Measurements from ENCODE around the gene ADD3. TPM values are rescaled to one million over a fixed set of nuclear protein-coding genes. Genes with fewer than 3 reads are reported as not detected.

The ADD3 gene
- total RNA-seq, 1 donor from 2014 or later: 78.7 TPM

DNA sequence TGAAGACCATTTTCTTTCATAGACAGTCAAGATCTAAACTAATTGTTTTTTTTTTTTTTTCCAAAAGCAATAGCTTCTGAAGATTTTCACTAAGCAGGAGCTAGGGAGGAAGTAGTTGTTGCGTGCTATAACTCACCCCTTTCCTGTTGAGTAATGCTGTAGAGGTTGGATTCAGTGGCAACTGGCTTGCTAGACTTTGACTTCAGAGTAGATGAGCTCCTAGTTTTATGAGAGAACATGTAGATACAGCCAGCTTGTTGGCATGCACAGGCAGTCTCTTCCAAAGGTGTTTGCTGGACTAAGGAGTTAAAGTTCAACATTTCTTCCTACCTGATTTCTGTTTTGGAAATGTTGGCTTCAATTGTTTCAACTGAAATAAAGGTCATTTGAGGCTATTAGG, 133.4 kb downstream of the ADD3 start:
- no peak for FAIRE-seq
- DNase-seq (ENCODE audit: low spot score in 2 of 2): no peak

DNA sequence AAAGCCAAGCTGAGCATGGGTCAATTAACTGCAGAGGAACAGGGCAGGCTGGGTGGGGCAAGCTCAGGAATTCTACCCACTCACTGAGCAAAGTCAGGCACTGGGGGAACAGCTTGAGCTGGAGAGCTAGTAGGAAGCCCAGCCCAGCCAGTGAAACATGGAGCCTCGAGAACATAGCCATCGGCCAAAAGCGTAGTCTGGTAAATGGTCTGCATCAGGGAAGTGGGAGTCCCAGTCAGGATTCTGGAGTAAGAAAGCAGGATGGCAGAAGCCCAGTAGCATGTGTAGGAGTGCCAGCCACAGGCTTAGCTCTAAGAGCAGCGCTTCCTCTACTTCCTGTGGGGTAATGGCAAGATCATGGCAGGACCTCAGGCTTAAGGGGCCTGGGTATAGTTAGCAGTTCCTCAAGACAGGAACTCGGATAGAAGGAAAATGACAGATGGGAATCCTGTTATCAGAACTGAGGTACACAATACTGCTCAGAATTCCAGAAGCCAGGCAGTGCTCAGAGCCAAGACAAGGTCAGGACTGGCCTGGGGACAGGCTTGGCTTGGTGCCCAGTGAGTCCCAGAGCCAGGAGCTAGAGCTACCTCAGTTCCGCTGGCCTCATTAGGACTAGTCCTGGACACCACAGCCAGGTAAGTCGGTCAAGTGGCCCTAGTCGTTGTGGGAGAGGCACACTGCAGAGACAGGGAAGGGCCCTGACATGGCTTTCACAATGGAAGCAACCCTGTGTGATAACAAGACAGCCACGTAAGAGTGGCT, 134.3 kb downstream of the ADD3 start:
- FAIRE-seq (no peak), DNase-seq (ENCODE audit: low spot score in 2 of 2) (no peak)

DNA sequence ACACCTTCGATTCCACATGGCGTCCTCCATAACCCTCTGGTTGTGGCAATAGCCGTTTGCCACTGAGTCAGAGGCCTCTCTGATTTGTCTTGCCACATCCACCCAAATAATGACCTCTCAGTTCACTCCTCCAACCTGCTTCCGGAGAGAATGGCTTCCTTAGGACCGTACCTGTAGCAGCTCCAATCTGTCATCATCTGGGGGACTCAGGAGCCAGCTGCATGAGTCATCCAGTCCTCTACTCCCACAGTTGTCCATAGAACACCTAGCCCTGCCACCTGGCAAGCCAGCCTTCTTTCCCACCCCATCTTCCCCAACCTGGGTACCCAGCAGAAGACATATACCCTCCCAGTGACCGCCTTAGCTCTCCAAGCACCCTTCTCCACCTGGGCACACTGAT, 135.2 kb downstream of the ADD3 start:
- DNase-seq (ENCODE audit: low spot score in 2 of 2) (no peak), FAIRE-seq (no peak)

DNA sequence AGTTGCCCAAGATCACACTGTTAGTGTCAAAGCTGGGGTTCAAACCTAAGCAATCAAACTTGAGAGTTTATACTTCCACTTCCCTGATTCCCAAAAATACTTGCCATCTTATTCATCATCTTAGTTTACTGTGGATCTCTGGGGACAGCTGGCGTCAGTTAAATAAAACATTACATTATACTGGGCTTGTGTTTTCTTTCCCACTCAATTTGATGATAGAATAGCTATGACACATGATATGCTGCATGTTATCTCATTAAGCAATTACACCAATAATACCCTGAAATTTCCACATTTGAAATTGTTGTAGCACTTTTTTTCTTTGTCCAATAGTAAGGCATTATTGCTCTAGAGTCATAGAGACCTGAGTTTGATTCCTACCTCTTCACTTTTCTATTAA, 136.7 kb downstream of the ADD3 start:
- DNase-seq (ENCODE audit: low spot score in 2 of 2) (no peak), FAIRE-seq (no peak)

DNA sequence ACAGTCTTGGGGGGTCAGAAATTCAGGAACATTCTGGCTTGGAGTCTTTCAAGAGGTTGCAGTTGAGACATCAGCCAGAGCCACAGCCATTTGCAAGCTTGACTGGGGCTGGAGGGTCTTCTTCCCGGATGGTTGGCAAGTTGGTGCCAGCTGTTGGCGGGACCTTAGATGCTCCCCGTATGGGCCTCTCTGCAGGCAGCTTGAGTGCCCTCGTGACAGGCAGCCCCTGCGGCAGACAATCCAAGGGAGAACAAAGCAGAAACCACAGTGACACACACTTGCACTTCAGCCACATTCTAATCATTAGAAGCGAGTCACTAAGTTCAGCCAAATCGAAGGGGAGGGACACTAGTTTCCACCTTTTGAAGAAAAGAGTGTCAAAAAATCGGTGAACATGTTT, 140.2 kb downstream of the ADD3 start:
- DNase-seq (ENCODE audit: low spot score in 2 of 2) (no peak), FAIRE-seq (no peak)

DNA sequence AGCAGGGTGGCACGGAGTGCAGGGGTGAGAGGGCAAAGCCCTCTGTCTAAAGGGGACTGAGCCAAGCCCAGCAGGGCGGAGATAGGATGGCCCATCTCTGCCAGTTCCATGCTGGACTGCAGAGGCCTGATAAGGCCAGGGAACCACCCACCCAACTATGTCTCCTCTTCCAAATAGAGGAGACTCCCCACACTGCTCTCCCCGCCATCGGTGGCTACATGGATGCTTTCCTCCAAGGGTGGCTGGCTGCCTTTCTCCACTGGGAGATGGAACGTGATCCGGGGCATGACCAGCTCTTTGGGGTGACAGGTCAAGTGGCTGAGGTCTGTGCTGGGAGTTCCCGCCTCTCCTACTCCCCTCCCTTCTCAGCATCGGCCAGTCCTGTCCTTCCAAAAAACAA, 141.5 kb downstream of the ADD3 start:
- no peak for DNase-seq (ENCODE audit: low spot score in 2 of 2)
- FAIRE-seq: no peak

DNA sequence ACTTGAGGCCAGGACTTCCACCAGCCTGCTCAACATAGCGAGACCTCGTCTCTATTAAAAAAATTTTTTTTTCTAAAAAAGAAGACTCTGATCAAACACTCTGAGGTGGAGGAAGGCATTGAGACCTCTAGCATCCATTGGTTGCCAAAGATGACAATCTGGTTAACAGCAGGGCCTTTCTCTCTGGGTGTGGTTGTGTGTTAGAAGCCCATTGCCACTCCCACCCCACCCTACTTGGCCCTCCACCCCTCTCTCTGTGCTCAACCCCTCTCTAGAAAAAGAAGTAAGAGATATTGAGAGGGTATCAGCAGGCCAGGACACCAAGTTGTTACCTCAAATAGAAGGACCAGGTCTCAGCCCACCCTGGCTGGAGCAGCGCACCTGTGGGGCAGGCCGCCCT, 142.3 kb downstream of the ADD3 start:
- no peak for DNase-seq (ENCODE audit: low spot score in 2 of 2)
- no peak for FAIRE-seq

DNA sequence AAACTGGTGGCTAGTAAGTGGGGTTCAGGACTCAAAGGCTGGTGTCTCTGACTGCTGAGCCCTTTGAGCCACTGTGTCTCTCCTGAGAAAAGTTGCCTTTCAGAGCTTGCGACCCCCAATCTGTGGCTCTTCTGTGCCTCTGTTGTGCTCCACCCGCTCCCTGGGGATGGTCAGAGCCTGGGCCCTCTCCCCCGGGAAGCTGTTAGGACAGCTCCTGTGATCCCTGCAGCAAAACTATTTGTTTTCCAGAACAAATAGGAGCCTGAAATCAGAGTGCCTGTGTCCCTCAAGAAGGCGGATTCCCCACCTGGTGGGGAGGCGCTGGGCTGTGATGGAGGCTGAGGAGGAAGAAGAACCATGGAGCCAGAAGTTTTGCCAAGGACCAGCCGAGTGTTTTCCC, 143.2 kb downstream of the ADD3 start:
- FAIRE-seq: no peak
- DNase-seq (ENCODE audit: low spot score in 2 of 2): no peak

DNA sequence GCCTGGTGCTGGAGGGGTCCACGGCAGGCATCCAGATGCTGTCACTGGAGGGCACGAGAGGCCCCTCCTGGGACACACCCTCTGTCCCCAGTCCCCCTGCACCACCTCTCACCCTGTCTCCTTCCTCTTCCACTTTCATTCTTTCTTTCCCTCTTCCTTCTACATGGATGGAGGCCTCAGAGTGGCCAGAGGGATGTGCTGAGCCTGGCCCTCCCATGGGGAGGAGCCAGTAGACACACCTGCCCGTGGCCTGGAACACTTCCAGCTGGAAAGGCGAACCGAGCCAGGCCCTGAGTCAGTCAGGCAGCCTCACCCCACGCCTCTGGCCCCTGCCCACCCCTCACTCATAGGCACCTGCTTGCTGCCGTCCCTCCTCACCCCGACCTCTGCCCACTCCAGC, 143.7 kb downstream of the ADD3 start:
- DNase-seq (ENCODE audit: low spot score in 2 of 2): no peak

DNA sequence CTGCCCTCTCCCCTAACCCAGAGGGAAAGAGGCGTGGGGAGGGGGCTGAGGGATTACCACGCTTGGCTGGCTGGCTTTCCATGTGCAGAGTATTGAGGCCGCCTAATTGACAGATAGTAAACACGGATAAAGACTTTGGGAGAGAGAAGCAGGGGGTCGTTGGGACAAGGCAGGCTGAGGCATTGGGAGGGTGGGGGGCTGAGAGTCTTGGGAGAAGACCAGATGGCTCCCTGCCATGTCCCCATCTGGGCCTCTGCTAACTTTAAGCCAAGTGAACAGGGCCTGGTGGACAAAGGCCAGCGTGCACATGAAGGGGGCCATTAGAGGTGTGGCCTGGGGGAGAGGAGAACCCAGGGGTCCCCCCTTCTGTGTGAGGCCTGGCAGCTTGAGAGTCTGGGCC, 144.2 kb downstream of the ADD3 start:
- DNase-seq (ENCODE audit: low spot score in 2 of 2): no peak
- no peak for FAIRE-seq

More for the DNA sequence above, 143.7 kb downstream of the ADD3 start:
- FAIRE-seq: no peak

DNA sequence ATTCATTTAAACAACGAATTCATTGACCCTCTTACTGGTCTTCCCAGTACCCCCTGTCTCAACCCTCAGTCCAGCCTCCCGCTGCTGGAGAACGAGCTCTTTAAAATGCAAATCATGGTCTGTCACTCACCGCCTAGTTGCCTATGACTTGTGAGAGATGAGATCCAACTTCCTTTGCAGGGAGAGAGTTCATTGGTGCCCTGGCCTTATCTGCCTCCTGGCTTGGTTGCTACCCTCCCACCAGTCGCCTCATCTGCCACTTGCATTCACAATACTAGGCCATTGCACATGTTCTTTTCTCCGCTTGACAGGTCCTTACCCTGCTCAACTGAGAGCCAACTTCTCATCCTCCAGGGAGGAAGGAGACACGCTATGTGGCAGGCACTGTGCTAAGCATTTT, 145.6 kb downstream of the ADD3 start:
- no peak for DNase-seq (ENCODE audit: low spot score in 2 of 2)
- FAIRE-seq: no peak

DNA sequence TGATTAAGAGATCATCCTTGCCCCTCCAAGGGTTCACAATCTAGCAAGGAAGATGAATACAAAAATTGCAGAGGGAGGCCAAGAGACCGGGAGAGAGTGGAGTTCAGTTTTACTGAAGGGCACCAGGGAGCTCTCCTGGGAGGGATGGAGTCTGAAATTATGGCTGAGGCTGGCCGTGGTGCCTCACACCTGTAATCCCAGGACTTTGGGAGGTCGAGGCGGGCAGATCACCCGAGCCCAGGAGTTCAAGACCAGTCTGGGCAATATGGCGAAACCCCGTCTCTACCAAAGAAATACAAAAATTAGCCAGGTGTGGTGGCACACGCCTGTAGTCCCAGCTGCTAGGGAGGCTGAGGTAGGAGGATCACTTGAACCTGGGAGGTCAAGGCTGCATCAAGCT, 148.3 kb downstream of the ADD3 start:
- DNase-seq (ENCODE audit: low spot score in 2 of 2) (no peak), FAIRE-seq (no peak)

DNA sequence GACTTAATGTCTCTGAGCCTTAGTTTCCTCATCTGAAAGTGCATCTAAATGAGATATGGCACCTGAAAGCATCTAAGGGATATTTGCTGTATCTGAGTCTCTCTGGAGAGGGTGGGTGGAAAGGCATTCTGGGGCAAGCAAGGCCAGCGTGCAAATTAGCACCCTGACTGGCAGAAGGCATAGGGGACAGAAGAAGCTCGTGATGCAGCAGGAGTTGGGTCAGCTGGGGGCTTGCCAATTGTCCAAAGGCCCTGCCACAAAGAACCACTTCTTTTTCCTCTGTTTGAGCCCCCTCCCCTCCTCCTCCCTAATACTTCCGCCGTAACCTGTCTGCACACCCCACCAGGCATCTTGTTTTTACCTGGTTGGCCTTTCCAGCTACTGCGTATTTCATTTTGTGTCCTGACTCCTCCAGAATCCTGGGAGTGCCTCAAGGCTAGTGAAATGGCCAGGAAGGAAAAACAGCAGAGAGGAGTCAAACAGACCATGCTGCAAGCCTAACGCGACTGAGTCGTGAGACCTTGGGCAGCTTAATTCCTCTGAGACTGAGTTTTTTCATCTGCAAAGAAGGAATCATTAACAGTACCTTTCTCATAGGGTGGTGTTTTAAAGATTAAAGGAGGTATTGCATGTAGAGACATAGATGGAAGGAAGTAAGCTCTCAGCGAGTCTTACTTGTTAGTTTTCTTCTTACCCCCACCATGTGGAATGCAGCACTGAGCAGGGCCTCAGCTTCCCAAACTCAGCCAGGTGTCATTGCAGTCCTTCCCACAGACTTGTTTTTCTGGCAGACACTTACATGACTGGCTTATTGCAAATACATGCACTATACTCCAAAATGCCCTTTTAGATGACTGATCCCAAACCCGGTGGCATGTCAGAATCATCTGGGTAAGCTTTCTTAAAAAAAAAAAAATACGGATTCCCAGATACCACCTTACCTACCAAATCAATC, 150.5 kb downstream of the ADD3 start:
- no peak for DNase-seq (ENCODE audit: low spot score in 2 of 2)
- FAIRE-seq: no peak

DNA sequence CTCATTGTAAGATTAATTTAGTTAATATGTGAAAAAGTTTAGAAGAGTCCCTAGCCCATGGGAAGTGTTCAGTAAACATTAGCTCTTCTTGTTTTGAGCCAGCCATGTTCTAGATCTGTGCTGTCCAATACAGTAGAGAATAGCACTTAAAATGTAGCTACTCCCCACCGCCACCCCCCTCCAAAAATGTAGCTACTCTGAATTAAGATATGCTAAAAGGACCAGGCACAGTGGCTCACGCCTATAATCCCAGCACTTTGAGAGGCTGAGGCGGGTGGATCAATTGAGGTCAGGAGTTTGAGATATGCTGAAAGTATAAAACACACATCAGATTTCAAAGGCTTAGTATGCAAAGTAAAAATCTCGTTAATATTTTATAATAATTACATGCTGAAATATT, 152.3 kb downstream of the ADD3 start:
- no peak for DNase-seq (ENCODE audit: low spot score in 2 of 2)
- no peak for FAIRE-seq

DNA sequence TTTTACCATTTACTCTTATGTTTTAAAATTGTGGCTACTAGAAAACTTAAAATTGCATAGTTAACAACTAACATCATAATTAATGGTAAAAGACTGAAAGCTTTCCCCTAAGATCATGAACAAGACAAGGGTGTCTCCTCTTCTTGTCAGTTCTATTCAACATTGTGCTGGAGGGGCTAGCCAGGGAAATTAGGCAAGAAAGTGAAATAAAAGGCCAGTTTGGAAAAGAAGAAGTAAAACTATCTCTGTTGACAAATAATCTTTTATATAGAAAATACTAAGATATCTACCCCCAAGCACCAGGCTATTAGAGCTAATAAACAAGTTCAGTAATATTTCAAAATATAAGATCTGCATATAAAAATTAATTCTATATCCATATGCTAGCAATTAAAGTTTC, 152.7 kb downstream of the ADD3 start:
- no peak for FAIRE-seq
- DNase-seq (ENCODE audit: low spot score in 2 of 2): no peak

DNA sequence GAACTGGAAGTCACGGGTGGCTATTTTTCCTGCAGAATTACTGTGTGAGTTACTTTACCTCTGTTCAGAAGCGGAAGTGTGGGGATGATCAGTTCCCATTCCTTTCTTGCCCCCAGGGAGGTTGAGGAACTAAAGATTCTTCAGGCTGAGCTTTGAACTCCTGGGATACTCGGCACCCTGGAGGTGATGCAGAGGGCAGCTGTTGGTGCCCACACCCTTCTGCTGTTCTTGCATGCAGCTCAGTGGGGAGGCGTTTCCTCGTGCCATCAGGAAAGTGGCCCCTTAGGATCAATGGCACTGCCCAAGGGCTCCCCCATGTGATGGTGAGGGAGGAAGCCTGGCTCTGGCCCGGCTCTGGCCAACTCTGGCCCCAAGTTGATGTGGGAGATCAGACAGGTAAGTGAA, 155.0 kb downstream of the ADD3 start:
- DNase-seq (ENCODE audit: low spot score in 2 of 2): no peak
- no peak for FAIRE-seq

DNA sequence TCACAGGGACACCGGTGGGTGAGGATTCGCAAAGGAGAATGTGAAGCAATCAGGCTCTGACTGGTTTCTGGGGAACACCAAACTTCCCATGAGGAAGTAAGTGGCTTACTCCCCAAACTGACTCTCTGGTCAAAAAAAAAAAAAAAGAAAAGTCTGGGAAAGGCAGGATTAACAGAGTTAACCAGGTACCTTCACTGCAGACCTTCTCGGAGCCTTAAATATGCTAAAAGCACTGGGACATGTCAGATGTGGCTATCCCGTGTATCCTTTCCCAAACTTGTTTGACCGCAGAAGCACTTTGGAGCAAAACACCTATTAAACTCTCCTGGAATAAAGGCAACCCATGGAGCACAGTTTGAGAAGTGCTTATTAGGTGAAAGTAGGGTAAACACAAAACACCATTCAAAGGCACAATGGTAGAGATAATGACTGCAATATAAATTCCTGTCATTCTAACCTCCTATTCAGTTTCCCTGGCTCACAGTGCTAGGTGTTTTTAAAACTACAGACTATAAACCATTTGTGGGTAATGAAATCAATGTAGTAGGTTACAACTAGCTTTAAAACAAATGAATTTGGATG, 155.5 kb downstream of the ADD3 start:
- FAIRE-seq (no peak), DNase-seq (ENCODE audit: low spot score in 2 of 2) (no peak)

DNA sequence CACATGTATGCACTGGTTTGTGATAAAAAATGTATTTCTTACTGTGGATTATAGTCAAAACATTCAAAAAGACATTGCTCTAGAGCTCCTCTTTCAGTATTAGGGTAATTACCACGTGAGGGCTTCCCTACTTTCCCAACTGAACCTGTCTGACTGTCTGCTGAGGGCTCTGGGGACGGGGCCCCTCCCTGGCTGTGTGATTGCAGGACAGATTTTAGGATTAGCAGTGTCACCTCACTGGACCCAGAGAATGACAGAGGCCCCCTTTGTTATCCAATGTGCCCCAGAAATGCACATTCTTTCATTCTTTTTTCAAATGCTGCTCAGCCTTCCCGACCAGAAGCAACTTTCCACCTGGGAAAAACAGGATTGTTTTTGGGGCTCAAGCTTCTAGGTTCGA, 156.1 kb downstream of the ADD3 start:
- FAIRE-seq: no peak
- DNase-seq (ENCODE audit: low spot score in 2 of 2): no peak

DNA sequence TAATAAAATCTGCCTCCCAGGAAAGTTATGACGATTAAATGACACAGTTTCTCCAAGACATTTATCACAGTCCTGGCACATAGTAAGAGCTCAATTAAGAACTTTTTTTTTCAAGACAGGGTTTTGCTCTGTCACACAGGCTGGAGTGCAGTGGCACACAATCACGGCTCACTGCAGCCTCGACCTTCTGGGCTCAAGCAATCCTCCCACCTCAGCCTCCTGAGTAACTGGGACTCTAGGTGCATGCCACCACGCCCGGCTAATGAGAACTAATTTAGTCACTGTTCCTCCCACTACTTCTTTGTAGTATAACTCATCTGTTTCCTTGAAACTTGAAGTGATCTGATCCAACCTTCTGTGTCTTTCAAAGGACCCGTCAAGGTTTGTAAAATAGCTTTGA, 157.5 kb downstream of the ADD3 start:
- no peak for DNase-seq (ENCODE audit: low spot score in 2 of 2)
- FAIRE-seq: no peak

DNA sequence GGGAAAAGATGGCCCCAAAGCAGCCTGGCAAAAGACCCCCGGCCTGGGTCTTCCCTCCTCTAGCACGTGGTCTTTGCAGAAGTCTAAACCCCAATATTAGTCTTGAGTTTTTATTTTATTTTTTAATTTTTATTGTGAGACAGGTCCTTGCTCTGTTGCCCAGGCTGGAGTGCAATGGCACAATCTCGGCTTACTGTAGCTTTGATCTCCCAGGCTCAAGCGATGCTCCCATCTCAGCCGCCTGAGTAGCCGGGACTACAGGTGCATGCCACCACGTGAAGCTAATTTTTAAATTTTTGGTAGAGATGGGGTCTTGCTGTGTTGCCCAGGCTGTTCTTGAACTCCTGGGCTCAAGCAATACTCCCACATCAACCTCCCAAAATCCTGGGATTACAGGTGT, 159.4 kb downstream of the ADD3 start:
- no peak for FAIRE-seq
- DNase-seq (ENCODE audit: low spot score in 2 of 2): no peak

Data from frontal cortex (tissue), 4 donors.